Measurements from ENCODE around the gene MGAT3.

DNA sequence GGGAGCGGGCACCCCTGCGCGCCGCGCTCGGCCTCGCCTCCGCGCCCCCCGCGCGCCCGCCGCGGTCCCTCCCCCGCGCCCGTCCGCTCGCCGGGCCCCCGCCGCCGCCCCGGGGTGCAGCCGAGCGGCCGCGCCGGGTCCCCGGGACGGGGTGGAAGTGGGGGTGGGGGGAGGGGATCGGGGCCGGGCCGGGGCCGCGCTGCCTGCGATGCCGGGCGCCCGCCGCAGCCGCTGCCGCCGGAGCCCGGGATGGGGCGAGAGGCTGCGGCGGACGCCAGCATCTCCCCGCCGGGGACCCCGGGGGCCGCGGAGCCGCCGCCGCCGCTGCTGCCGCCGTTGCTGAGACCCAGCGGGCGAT, 365 bp downstream of the MGAT3 start:
- TF ChIP-seq, protein P1, sequence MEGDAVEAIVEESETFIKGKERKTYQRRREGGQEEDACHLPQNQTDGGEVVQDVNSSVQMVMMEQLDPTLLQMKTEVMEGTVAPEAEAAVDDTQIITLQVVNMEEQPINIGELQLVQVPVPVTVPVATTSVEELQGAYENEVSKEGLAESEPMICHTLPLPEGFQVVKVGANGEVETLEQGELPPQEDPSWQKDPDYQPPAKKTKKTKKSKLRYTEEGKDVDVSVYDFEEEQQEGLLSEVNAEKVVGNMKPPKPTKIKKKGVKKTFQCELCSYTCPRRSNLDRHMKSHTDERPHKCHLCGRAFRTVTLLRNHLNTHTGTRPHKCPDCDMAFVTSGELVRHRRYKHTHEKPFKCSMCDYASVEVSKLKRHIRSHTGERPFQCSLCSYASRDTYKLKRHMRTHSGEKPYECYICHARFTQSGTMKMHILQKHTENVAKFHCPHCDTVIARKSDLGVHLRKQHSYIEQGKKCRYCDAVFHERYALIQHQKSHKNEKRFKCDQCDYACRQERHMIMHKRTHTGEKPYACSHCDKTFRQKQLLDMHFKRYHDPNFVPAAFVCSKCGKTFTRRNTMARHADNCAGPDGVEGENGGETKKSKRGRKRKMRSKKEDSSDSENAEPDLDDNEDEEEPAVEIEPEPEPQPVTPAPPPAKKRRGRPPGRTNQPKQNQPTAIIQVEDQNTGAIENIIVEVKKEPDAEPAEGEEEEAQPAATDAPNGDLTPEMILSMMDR (IDR thresholded peaks at IDR 0.05; ENCODE audit: poor library complexity, severe bottlenecking), result no peak
- TF ChIP-seq POLR2AphosphoS5 (IDR thresholded peaks at IDR 0.05) (no peak), EZH2 (IDR thresholded peaks at IDR 0.05; ENCODE audit: borderline replicate concordance, insufficient read depth, low read length, poor library complexity, severe bottlenecking) (no peak), EP300 (conservative IDR thresholded peaks at IDR 0.05; ENCODE audit: poor library complexity, severe bottlenecking) (no peak), SMC3 (conservative IDR thresholded peaks at IDR 0.05; ENCODE audit: poor library complexity) (no peak), MXI1 (conservative IDR thresholded peaks at IDR 0.05; ENCODE audit: poor library complexity, severe bottlenecking) (no peak), RAD21 (conservative IDR thresholded peaks at IDR 0.05) (no peak)
- TF ChIP-seq, protein P2, sequence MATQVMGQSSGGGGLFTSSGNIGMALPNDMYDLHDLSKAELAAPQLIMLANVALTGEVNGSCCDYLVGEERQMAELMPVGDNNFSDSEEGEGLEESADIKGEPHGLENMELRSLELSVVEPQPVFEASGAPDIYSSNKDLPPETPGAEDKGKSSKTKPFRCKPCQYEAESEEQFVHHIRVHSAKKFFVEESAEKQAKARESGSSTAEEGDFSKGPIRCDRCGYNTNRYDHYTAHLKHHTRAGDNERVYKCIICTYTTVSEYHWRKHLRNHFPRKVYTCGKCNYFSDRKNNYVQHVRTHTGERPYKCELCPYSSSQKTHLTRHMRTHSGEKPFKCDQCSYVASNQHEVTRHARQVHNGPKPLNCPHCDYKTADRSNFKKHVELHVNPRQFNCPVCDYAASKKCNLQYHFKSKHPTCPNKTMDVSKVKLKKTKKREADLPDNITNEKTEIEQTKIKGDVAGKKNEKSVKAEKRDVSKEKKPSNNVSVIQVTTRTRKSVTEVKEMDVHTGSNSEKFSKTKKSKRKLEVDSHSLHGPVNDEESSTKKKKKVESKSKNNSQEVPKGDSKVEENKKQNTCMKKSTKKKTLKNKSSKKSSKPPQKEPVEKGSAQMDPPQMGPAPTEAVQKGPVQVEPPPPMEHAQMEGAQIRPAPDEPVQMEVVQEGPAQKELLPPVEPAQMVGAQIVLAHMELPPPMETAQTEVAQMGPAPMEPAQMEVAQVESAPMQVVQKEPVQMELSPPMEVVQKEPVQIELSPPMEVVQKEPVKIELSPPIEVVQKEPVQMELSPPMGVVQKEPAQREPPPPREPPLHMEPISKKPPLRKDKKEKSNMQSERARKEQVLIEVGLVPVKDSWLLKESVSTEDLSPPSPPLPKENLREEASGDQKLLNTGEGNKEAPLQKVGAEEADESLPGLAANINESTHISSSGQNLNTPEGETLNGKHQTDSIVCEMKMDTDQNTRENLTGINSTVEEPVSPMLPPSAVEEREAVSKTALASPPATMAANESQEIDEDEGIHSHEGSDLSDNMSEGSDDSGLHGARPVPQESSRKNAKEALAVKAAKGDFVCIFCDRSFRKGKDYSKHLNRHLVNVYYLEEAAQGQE (IDR thresholded peaks at IDR 0.05; ENCODE audit: borderline replicate concordance), result no peak

Data from neural cell (in vitro differentiated cells).